Astrocyte of the spinal cord (primary cell): ENCODE results near the gene RIN2.

Experiments
- DNase-seq: peaks from one replicate; pipeline ENCODE4 v3.0.0; 2011; ENCODE audit warnings: low read depth, low spot score
- H3K4me3 ChIP-seq: 2 replicates; pipeline ENCODE4 v1.5.1; 2011; ENCODE audit warnings: low read depth, mild to moderate bottlenecking, low read length, moderate library complexity
- in situ Hi-C: cut with HindIII; loops from 2 replicates; pipeline ENCODE4 v1.10.0; 2017; ENCODE audit warnings: low sequenced_read_pairs
- TF ChIP-seq, protein P1 (sequence below): IDR thresholded peaks from 2 replicates; pipeline ENCODE4 v1.5.1; 2012; ENCODE audit warnings: low read depth, mild to moderate bottlenecking, low read length, inconsistent platforms

The RIN2 gene

DNA sequence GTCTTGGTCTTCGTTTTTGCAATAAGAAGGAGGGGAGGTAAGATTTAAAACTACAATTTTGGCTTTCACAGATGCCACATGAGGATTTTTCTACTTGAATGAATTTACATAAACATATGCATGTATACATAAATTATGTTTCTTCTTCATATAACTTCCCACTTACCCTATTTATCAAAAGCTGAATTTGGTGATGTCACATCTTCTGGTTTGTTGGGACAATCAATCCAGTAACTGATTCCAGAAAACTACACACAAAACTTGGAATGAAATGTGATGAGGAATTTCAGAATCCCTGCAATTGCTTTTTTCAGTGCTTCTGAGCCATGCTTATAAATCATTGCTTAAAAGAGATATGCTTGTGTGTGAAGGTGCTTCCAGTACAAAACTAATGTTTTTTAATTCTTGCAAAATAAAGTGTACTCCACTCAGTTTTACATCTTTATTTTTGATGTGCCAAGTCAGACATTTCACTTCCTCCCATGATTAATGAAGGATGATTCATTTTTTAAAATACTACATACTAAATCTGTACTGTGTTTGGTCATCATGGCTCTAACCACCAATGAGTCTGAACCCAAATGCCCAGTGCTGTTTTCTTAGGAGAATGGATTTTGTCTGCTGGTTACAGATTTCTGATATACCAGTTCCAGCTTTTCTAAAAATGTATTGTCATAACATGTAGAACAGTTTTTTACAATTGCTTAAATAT, 32.1 kb upstream of the RIN2 start:
- no peak overlapping the region for H3K4me3 ChIP-seq
- TF ChIP-seq, protein P1, sequence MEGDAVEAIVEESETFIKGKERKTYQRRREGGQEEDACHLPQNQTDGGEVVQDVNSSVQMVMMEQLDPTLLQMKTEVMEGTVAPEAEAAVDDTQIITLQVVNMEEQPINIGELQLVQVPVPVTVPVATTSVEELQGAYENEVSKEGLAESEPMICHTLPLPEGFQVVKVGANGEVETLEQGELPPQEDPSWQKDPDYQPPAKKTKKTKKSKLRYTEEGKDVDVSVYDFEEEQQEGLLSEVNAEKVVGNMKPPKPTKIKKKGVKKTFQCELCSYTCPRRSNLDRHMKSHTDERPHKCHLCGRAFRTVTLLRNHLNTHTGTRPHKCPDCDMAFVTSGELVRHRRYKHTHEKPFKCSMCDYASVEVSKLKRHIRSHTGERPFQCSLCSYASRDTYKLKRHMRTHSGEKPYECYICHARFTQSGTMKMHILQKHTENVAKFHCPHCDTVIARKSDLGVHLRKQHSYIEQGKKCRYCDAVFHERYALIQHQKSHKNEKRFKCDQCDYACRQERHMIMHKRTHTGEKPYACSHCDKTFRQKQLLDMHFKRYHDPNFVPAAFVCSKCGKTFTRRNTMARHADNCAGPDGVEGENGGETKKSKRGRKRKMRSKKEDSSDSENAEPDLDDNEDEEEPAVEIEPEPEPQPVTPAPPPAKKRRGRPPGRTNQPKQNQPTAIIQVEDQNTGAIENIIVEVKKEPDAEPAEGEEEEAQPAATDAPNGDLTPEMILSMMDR: no peak
- peak; percentile 9 for DNase-seq
- in situ Hi-C loops: no loop called here

GRCh38 chr20:19727251-19727847, 30.7 kb upstream of the RIN2 start:
- no peak for DNase-seq
- in situ Hi-C loops: no loop called here
- H3K4me3 ChIP-seq: no peak overlapping the region
- TF ChIP-seq, protein P1: no peak

GRCh38 chr20:19729672-19730071, 28.4 kb upstream of the RIN2 start:
- H3K4me3 ChIP-seq: no peak overlapping the region
- in situ Hi-C loops: no loop called here

GRCh38 chr20:19730706-19731105, 27.4 kb upstream of the RIN2 start:
- no peak for DNase-seq
- TF ChIP-seq, protein P1: no peak
- in situ Hi-C loops: no loop called here
- H3K4me3 ChIP-seq: no peak overlapping the region

More at GRCh38 chr20:19729672-19730071, 28.4 kb upstream of the RIN2 start:
- DNase-seq: no peak
- TF ChIP-seq, protein P1: no peak

DNA sequence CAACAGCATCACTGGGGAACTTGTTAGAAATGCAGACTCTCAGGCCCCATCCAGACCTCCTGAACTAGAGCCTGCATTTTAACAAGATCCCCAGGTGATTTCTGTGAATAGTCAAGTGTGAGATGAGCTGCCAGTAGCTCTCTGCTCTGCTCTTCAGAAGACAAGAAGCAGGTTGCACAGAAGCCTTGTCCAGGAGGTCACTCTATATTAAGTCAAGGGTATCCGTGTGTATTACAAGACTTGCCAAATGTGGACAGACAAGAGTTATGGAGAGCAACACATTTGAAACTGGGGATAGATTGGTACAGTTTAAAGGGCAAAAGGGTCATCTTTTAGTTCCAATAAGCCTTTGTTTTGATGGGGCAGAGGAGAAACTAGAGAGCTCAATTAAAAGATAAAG, 23.2 kb upstream of the RIN2 start:
- no peak for DNase-seq
- H3K4me3 ChIP-seq: no peak overlapping the region
- in situ Hi-C loops: no loop called here
- TF ChIP-seq, protein P1: no peak

- DNase-seq: peak; percentile 81
- in situ Hi-C loops: no loop called here
- TF ChIP-seq, protein P1: no peak
- no peak overlapping the region for H3K4me3 ChIP-seq
Observed at GRCh38 chr20:19735446-19735845, 22.6 kb upstream of the RIN2 start.
